ENCODE data around the gene DCTN2.

Gene DCTN2

DNA sequence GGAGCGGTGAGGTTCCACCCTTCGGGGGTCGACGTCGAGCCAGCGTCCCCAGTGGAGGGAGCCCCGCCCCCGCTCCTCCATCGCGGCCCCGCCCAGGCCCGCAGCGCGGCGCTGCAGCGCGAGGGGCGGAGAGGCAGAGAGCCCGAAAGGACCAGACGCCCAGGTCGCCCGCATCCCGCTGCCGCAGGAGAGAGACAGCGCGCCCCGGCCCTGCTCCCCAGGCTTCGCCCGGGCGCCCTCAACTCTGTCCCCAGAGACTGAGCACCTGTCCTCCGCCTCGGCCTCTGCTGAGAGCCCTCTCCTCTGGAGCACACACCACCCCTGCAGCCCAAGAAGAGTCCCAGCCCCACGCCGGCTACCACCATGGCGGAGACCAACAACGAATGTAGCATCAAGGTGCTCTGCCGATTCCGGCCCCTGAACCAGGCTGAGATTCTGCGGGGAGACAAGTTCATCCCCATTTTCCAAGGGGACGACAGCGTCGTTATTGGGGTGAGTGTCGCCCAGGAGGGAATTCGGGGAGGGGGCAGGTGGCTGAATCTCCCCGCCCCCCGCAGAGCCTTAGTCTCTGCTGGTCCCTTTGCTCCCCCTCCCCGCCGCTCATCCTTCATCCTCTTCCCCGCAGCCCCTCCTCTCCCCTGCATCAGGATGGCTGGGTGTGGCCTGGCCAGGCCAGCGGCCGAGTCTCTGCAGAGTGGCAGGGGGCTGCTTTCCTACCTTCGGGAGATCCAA is 3.1 kb upstream of the DCTN2 start, which contains the start of gene KIF5A:
KIF5A (plus strand) TSS at position 136 of the 732 bp plus-strand sequence; CDS start at position 364, 228 bp downstream.
- peak; percentile 11 to 57 (median 25) for DNase-seq (ENCODE audit: low read depth in 3 of 3)

DNA sequence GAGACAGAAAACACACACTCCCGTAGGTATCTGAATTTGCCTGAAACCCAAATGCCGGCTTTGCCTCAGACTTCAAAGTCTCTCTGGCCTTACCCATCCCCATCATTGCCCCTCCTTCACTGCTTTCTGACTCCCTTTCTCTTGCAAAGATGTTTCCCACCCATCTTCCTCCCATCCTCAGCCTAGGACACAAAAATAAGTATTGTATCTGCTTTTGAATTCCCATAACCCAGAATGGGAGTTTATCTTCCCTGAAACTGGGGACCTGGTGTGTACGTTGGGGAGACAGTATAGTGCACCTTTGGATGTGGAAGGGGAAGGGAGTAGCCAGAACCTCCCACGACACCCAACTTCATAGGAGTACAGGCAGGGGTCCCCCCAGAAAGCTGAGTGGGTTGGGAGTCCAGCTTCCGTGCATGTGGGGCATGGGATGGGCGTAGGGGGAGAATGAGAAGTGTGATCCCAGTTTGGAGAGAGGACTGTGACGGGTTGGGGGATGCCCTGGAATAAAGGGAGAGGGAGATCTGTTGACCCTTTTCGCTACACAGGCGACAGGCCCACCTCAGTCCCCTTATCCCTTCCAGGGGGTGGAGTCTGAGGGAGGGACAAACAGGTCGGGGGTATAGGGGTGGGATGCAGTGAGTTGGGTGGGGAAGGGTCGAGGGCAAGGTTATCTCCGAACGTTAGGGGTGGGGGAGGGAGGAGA is 2.4 kb upstream of the DCTN2 start:
- no peak for DNase-seq (ENCODE audit: low read depth in 3 of 3)

DNA sequence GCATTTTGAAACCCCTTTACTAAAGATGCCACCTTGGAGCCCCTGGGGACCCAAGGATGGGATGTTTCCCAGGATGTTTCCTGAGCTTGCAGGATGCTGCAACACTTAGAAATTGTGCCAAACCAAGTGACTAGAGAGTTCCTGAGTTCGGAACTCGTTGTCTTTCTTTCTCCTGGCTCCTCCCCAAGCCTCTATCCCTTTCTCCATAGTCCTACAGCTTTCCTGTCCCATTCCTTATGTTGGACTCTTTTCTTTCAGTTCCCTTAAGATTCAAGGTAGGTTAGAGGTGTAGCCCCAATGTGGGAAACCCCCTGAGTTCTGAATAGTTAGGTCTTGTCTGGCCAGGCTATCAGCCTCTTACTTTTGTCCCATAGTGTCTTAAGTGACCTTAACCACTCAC is 1.5 kb upstream of the DCTN2 start:
- DNase-seq (ENCODE audit: low read depth in 3 of 3) = no peak

DNA sequence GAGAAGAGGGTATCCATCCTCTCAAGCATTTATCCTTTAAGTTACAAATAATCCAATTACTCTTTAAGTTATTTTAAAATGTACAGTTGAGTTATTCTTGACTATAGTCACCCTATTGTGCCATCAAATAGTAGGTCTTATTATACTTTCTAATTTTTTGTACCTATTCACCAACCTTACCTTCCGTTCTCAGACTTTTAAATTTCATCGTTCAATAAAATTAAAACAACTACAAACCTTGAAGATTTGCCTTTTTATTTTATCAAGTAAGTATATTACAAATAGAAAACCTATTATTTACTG is 972 bp upstream of the DCTN2 start:
- no peak for DNase-seq (ENCODE audit: low read depth in 3 of 3)

DNA sequence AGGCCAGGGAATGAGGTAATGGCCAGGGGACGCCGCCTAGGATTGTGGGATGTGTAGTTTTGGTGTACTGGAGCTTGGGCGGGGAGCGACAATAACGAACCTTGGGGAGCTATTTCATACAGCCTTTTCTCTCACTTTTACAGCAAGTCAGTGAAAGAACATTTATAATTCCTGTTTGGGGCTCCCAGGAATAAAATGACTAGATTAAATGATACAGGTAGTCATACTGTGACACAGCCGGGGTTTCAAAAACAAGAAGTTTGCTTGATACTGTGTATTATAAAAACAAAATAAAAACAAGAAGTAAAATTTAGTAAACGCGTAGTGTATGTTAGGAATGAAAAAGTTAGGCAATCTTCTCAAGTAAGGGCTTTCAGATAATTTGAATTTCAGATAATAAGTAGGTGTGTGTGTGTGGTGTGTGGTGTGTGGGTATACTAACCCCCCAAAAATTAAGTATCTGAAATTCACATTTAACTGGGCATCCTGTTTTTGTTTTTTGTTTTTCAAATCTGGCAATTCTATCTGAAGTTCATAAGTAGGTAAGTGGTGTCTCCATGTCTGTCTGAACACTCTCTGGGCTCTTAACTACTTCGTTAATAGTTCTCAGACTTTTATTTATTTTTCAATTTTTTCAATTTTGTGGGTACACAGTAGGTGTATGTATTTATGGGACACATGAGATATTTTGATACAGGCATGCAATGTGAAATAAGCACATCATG is 458 bp upstream of the DCTN2 start:
- no peak for DNase-seq (ENCODE audit: low read depth in 3 of 3)

DNA sequence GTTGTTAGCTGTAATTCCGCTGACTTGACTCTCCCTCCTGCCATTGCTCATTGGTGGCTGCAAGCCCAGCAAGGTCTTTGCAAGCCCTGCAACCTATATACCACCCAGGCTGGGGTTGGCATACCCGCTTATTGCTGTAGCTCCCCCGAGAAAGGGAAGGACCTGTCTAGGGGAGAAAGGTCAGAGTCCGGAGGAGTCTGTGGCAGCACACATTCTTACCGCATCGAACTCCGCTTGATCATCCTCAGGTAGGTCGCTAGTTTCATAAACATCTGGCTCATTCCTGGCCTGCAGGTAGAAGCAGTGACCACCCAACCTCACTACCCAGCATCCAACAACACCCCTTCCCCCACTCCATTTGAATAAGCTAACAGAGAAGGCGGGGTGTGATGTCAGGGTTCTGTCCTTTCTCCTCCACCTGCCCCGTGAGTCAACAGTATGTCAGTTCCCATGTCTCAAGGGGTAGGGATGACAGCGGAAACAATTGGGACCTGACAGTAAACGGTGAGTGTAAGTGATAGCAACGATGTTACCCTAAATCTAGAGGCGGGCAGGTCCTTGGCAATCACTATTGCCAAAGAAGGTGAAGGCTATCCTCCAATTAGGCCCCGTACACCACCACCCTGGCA is 1.1 kb downstream of the DCTN2 start:
- no peak for DNase-seq (ENCODE audit: low read depth in 3 of 3)

DNA sequence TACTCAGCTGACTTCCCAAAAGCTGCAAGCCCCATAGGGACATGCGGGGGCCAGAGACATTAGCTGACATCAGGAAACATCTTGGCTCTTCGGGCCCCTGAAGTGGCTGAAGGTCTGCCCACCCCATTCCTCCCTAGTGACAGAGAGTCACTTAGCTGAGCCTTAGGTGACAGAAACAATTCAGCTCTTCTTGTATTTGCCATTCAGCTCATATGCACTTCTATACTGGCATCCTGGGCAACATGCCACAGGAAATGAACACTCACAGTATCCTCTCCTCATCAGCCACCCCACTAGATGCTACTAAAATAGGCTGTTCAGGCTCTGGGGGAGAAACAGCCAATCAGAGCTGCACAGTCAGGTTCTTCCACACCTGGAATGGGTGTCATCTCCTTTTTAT is 3.4 kb downstream of the DCTN2 start:
- no peak for DNase-seq (ENCODE audit: low read depth in 3 of 3)

DNA sequence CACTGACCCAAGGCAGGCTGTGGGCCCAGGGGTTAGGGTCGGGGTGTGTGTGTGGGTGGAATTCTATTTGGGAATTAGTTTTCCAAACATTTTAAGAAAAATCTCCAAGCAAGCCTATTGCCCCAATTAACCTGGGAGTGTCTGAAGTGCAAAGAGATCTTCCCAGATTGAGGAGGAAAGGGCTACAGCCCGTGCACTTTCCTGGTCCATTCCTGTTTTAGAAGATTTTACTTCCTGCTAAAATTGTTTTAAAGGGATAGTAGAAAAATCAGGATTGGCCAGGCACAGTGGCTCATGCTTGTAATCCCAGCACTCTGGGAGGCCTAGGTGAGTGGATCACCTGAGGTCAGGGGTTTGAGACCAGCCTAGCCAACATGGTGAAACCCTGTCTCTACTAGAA is 5.3 kb downstream of the DCTN2 start:
- no peak for DNase-seq (ENCODE audit: low read depth in 3 of 3)

DNA sequence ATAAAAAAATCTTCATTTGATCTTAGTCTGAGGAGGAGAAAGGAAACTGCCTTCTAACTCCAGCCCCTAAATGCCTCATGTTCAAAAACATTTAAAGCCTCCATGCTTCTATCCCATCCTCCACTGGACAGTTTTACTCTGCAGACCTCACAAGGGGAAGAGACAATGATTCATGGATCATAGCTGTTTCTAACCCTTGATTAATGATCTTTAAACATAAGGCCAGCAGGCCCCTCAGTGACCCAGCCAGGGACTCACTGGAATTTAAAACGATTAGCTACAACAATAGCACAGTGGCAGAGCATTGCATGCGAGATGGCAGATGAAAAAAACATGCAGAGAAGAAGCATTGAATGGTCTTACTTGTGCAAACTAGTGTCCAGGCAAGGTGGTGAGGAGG is 6.0 kb downstream of the DCTN2 start:
- no peak for DNase-seq (ENCODE audit: low read depth in 3 of 3)

DNA sequence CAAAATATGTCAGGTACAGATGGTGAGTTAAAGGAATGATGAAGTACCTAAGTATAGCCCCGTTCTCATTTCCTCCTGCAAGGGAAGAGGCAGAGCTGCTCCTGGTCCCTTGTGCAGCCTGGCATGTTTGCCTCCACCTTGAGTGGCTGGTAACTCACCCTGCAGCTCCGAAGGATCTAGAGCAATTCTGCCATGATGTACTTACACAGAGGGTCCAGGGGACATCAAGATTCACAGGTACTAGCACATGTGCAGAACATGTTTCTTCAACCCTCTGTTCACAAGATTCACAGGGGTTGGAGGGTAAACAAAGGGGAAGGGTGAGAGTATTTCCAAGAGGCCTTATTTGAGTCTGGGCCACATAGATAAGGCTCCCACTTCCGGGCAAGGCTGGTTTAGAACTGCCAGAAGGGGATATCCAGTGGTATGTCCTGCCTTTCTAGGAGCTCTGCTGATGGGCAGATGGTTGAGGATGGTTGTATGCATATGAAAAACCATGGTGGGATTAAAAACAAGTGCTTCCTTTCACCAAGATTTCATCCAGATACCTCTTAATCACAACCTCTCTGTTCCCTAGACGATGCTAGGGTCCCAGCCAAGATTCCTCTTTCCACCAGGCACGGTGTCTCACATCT is 7.7 kb downstream of the DCTN2 start:
- DNase-seq (ENCODE audit: low read depth in 3 of 3) = no peak

DNA sequence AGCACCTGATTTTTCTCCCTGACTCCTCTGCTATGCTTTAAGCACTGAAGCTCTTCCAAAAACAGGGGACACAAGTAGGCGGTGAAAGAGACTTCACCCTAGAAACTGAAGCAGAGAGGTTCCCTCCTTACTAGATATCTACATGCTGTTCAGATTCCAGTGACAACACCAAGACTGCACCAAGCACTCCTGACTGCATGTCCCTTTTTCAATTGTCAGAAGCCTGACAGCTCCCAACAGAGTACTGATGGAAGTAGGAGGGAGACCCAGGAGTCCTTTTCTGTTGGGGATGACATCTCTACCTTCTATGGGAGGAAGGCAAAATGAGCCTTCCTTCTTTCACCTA is 10.4 kb downstream of the DCTN2 start:
- no peak for DNase-seq (ENCODE audit: low read depth in 3 of 3)

DNA sequence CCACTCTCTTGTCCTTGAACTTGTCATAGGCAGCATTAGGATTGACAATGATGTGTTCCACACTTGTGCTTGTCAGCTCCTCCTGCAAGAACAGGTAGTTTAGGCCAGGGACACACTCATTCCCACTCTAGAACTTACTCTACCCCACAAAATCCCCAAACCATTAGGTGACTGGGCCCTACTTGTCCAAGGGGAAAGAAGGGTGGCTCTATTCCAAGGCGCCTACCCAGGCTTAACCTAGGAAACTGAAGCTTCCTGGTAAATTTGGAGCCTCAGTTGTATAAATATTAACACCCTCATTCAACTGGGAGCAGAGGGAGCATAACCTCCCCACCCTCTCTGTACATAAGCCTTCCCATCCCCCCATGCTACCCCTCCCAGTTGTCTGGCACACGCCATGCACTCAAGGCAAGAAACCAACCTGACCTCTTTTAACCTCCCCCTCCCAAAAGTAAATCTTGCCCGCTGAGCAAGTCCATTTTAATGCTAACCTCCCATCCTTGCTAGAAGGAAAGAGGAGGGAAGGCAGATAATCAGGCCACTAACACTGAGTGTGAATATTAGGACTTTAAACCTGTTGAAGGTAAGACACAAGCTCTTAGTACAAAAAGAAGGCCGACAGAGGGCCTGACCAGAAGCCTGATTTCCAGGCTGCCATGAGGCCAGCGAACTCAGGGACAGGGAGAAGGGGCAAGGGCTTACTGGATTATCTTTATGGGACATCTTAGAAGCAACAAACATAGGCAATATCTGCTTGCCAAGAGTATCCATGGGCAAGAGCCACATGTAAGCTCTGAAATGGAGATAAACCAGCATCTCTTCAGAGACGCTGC is 11.0 kb downstream of the DCTN2 start:
- no peak for DNase-seq (ENCODE audit: low read depth in 3 of 3)

DNA sequence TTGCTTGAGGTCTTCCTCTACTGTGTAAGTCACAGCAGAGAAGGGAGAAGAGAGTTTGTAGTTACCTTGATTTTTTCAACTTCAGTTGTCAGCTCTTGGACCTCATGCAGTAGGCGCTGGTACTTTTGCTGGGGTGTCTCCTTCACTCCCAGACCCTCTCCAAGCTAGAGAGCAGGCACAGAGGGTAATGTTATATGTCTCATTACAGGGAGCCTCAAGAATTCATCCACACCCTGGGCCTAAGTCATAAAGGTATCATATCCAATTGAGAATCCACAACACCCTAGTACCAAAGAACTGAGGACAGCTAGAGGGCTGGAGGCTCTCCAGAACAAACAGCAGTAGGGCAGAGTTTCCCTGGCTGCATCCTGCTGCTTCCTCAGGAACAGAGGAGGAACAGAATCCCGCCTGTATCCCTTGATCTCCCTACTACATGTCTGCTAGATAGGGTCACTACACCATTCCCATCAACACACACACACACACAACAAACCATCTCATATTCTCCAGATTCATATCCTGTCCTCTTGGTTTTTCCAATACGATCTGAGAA is 11.9 kb downstream of the DCTN2 start:
- DNase-seq (ENCODE audit: low read depth in 3 of 3) = no peak

DNA sequence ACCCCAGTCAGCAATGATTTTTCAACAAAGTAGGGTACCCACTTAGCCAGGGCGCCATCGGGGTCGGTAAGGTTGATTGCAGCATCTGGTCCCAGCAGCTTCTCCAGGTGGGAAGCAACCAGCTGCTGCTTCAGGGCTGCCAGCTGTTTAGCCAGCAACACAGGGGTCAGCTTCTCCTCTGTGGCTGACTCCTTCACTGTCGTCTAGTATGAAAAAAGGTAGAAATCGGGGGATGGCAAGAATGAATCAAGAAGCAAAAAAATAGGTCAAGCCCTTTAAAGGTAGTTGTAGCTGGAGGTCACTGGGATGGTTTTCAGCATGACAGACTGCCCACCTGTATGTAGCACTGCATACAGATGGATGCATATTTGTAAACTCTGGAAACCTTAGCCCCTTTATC is 12.7 kb downstream of the DCTN2 start:
- no peak for DNase-seq (ENCODE audit: low read depth in 3 of 3)

DNA sequence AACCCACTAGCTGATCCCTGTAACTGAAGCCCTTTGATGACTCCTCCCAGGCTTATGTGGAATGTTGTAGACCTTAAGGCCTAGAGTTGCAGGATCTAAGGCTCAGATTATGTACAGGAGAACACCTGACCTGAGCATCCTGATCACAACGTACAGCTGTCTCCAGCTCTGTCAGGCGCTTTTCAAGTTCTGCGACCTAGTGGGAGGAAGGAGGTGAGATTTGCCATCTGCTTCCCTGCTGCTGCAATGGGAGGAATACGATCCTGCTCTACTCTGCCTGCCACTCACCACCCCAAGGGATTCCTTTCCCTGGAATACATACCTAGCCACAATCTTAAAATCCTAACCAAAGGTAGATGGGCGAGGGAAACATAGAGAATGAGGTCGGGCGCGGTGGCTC is 13.9 kb downstream of the DCTN2 start:
- DNase-seq (ENCODE audit: low read depth in 3 of 3) = no peak

DNA sequence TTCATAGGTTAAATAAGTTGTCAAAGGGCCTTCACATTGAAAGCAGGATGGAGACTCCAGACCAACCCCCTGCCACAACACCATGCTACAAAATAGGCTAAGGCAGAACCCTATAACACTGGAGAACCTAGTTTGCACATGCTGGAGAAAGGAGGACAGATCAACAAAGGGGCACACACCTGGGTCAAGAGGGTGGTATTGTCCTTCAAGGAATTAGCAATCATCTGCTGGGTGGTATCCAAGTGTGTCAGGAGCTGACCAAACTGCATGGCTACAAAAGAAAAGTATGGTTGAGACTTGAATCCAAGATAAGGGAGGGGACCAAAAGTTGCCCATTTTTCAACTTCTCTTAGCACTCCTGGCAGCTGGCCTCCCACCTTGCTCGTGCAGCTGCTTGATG is 15.2 kb downstream of the DCTN2 start:
- DNase-seq (ENCODE audit: low read depth in 3 of 3) = no peak

DNA sequence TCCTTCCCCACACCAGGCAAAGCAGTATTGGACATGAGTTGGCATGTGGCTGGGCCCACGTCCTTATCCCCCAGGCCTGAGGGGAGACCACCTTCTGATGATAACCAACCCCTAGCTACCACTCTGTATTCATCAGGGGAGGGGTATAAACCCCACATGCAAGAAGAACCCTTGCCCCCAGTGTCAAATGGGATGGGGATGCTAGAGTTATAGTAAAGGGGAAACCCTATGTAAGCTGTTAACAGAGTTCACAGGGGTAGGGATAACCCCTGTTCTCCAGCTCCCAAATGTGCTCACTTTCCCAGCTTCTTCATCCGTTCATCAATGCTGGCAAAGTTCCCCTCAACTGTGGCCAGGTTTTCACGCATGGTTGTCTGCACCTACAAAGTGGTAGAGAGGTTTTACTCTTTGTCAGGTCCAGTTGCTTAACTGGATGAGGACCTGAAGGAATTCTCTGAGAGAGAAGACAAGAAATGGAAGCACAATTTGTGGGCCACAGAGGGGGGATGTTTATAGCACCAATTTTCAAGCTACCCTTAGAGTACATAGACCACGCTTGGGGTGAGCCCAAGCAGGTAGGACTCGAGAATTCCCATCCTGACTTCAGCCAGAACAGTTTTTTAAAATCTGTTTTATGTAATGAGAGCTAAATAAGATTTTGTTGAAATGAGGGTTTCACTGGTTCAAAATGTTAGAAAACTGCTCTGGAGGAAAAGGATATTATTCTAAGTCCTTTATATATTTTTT is 16.4 kb downstream of the DCTN2 start:
- DNase-seq (ENCODE audit: low read depth in 3 of 3) = no peak

DNA sequence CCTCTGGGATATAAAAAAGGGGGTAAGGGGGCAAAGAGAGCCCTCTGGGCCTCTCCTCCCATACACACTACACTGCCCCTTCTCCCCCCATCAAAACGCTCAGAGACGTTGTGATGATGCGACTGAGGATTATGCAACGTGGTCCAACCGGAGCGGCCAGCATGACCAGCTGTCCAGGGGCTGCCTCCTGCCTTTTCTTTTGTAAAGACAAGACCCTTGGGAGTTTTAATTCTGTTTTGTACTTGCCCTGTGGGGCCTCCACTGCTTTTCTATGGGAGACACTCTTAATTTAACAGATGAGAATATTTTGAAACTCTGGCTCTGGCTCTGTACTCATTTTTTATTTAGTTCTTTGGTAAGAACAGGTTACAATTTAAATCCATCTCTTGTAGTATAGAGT is 17.2 kb downstream of the DCTN2 start:
- no peak for DNase-seq (ENCODE audit: low read depth in 3 of 3)

DNA sequence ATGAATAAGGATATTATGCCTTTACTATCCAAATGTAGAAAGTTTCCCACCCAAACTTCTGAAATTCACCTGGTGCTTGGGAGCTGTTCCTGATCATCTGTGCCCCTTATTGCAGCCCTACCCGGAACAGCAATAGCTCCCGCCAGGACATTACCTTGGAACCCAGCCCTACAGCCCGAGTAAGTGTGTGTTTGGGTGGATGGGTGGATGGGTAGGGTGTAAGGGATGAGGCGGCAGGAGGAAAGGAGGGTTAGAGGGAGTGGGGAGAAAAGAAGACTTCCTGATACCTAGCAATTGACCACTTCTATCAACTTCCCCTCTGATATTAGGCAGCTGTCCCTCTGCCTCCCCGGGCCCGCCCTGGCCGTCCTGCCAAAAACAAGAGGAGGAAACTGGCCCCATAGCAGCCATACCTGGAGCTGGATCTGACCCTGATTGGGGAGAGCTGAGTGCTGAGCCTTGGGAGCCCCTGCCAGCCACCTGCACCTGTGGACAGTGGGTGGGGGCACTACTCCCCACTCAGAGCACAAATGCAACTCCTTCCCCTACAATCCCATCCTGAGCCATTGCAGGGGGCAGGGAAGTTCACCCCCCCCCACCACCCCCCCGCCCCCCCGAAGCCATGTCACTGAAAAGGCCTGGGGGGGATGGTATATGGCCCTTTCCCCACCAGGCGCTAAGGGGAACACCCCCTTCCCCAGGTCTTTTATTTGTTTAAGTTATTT is 18.0 kb downstream of the DCTN2 start:
- DNase-seq (ENCODE audit: low read depth in 3 of 3) = no peak

DNA sequence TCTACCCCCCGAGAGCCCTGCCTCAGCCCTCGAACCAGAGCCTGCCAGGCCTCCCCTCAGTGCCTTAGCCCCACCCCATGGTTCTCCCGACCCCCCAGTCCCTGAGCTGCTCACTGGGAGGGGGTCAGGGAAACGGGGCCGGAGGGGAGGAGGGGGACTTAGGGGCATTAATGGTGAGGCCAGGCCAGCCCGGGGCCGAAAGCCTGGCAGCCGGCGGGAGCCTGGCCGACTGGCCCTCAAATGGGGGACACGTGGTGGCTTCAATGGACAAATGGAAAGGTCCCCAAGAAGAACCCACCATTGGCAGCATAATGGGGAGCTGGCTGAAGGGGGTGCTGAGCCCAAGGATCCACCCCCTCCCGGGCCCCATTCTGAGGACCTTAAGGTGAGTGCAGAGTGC is 18.8 kb downstream of the DCTN2 start:
- DNase-seq (ENCODE audit: low read depth in 3 of 3) = no peak

Measured in stimulated activated CD4-positive, alpha-beta T cell treated with anti-CD3 and anti-CD28 coated beads, TNF-alpha, amount 100 ng/mL, for 48 hours (primary cell).